Measurements from ENCODE around the gene COL23A1.

Gene COL23A1

DNA sequence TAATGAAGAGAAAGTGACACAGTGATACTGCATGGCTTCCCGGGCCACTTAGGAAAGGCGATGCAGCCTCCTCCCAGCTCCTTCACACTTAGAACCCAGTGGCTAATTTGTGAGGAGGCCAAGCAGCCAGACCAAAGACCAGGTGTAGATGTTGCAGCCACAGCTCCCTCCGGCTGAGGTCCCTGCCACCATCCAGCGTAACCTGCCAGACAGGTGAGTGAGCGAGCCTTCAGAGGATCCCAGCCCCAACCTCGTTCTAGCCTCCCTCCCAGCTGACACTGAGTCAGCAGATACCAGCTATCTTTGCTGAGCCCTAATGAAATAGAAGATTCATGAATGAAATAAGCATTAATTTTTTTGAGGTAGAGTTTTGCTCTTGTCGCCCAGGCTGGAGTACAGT is 59.7 kb downstream of the COL23A1 start:
- DNase-seq = no peak

DNA sequence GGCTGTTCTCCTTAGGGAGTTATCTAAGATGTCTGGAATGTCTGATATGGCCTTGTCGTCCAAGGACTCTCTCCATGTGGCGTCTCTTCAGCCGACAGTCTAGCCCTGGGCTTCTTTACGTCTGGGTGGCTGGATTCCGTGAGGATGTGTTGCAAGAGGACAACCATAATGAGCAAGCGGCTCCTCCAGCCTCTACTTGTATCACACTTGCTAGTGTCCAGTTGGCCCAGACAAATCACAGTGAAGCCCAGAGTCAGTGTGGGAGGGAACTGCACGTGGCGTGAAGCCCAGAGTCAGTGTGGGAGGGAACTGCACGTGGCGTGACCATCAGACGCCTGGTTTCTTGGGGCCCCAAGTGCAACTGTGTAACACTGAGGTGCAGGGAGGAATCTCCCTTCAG is 61.1 kb downstream of the COL23A1 start:
- no peak for DNase-seq

DNA sequence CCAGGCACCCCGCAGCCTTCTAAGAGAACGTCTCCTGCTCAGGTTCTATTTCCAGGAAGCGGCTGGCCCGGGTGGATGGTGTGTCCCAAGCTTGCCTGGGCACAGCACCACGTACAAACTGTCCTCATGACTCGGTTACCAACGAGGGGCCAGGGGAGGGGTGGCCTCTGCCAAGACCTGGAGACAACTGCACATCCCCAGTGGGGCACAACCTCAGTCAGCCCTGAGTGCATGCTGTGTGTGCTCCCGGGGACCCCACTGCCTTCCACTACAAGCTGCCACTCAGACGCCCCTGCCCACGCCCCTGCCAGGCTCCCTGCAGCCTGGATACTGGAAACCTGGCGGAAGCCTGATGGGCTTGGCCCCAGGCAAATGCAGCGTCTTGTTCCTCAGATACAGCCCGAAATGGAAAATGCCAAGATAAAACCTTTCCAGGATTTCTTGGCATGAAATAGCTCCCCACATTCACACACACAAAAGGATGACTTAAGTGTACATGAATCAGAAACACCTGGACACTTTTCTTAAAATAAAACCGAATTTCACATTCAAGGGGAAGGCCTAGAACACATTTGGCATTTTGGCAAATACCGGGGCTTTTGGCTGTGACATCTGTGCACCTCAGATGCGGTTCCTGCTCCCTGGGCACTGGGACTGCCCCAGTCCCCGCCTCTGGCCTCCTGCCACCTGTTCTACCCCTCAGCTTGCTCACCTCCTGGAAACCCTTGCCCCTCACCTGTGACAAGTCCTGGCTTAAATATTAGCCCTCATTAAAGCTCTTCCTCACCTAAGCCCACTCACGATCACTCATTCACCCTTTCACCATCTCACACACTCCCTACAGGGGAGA is 62.5 kb downstream of the COL23A1 start:
- no peak for DNase-seq

DNA sequence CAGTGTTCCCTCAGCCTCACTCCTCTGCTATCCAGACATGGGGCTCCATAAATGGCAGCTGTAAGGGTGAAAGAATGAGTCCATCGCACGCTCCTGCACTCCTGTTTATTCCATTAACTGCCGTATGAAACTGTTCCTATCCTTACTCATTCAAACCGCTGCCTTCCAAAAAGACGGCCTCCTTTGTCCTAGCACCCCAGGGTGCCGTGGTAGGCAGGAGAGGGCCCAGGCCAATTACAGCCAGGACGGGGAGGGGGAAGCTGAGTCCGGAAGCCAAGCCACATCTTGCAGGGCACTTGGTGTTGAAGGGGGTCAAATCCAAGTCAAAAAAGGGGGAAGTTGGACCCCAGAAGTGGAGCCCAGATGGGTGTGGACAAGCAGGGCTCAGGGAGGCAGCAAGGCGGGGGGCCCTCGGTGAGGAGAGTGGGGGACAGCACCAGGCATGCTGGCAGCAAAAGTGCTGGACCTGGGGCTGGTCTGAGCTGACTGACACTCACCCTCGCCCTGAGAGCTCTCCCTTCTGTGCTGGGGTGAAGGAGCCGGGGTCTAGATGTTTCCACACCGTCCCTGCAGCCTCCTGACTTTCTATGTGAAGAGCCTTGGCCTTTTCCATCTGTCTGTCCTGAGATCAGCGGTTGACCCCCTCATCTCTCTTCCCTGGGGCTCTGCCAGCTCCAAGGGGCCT is 63.3 kb downstream of the COL23A1 start:
- no peak for DNase-seq

DNA sequence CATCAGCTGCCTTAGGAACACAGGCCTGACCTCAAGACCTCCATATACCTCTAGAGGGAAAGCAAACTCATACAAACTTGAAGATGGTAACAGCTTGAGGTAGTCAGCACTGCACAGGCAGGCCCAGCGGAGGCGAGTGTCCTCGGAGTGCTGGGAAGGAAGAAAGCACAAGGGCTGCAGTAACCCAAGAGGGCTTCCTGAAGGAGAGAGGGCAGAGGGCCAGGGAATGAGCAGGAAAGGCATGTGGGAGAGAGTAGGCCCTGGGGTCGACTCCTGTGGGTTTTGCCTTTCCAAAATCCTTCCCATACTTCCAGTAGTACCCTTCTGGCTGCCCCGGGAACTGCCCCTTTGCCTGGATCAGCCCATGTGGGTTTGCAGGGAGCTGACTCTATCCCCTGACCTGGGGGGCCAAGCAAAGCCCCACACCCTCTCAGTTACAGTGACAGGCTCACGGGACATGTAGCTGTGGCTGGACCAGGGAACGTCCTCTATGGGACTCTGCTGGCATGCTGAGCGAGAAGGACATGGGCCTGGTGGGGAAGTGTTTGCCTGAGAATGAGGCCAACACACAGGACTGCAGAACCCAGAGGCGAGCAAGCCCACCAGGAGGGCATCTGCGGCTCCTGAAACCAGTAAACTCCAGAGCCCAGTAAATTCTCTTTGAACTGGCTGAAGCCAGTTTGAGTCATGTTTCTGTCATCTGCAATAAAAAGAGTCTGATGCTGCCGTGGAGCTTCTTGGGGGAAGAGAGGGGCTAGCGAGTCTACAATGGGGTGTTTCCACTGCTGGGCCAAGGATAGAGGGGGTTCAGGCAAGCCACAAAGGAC is 64.1 kb downstream of the COL23A1 start:
- no peak for DNase-seq

DNA sequence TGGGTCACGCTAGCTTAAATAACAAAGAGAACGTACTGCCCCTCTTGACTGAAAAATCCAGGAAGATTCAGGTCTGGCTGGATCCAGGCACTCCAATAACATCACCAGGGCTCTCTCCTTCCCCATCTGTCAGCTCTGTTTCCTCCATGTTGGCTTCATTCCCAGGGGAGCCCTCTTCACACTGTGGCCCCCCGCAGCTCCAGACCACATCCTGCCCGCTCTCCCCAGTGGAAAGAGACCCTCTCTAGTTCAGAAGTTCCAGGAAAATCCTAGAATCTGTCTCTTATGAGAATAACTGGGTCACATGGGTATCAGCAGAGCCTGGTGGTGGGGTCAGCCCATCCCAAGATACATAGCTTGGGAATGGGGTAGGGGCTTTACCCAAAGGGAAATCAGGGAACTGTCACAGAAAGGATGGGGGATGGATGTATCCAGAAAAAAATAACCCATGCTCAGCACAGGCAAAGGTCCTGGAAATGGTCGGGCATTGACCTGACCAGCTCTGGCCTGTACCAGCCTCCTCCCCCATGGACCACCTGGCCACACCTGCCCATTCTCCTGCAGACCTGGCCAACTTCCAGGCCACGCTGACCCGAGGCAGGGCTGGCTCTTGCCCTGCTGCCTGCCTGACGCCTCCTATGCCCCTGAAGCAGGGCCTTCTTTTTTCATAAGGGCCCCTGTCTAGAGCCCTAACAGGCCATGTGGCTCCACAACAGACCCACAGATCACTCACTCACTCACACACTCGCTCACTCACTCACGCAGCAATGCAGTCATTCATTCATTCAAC is 65.9 kb downstream of the COL23A1 start:
- DNase-seq = no peak

DNA sequence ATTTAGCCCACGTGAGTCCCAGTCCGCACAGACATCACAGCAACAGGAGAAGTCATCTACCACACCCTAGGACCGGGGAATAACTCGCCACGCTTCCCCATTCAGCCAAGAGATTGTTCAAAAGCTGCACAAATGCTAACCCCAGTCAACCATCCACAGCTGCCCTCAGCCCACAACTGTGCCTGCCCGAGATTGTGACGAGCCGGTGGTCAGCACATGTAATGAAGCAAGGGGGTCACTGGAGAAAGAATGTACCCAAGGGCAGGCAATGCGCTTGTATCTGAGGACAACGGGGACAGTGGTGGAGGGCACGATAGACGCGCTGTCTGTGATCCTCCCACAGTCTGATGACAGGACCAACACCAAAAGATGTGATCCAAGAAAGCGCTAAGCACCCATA is 67.8 kb downstream of the COL23A1 start:
- no peak for DNase-seq

DNA sequence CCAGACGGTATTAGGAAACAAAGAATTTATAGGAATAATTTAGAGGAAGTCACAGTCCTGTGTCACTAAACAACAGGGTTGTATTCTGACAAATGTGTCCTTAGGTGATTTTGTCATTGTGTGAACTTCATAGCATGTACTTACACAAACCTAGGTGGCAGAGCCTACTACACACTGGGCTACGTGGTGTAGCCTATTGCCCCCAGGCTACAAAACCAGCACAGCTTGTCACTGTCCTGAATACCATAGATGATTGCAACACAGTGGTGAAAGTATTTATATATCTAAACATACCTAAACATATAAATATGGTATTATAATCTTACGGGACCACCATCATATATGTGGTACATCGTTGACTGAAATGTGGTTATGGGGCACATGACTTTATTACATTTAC is 69.3 kb downstream of the COL23A1 start:
- DNase-seq = no peak

DNA sequence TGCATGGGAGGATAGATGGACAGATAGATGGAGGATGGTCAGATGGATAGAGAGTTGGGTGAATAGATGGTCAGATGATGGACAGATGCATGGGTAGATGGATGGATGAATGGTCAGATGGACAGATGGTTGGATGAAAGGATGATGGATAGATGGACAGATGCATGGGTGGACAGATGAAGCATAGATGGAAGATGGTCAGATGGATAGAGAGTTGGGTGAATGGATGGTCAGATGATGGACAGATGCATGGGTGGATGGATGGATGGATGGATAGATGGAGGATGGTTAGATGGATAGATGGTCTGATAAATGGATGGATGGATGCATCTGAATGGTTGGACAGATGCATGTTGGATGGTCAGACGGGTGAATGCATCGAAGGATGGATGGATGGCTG is 70.4 kb downstream of the COL23A1 start:
- no peak for DNase-seq

DNA sequence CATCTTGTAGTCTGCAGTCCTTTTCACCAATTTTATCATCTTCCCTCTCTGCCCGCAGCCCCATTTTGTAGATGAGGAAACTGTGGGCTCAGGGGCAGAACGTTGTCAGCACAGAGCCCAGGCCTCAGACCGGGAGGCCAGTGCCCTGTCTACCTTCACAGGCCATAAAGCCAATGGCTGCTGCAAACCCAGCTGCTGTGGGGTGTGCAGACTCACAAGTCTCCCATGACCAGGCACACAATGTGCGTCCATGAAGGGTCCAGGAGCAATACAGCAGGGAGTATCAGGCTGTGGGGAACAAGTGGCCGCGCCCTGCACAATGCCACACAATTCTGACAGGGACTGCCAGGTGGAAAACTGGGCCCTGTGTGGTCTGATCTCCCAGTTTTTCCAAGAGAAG is 71.0 kb downstream of the COL23A1 start:
- DNase-seq = no peak

DNA sequence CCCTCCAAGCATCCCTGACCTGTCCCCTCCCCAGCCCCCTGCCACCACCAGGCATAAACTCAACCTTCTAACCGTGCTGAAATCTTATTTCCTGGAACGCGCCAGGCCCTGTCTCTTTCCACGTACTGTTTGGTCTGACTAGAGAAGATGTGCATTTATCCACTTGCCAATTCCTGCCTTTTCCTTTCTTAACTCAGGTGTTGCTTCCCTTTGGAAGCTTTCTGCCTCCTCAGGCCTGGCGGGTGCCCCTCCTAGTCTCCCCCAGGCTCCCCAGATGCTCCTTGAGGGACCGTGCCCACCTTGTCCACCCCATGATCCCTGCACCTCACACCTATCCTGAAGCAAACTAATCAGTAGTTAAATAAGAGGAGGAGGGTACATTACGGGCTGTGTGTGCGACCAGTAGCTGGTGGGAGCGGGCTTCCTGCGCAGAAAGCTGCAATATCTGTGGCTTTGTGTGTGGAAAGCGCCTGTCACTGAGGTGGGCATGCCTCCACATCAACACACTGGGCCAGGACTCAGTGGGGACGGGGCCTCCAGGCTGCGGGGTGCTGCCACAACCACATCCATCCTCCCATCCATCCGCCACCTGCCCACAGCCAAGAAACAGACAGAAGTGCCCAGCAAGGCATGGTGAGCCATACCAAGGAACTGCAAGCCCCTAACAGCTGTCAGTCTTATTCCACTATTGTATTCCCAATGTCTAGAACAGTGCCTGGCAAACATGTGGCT is 73.5 kb downstream of the COL23A1 start:
- no peak for DNase-seq

DNA sequence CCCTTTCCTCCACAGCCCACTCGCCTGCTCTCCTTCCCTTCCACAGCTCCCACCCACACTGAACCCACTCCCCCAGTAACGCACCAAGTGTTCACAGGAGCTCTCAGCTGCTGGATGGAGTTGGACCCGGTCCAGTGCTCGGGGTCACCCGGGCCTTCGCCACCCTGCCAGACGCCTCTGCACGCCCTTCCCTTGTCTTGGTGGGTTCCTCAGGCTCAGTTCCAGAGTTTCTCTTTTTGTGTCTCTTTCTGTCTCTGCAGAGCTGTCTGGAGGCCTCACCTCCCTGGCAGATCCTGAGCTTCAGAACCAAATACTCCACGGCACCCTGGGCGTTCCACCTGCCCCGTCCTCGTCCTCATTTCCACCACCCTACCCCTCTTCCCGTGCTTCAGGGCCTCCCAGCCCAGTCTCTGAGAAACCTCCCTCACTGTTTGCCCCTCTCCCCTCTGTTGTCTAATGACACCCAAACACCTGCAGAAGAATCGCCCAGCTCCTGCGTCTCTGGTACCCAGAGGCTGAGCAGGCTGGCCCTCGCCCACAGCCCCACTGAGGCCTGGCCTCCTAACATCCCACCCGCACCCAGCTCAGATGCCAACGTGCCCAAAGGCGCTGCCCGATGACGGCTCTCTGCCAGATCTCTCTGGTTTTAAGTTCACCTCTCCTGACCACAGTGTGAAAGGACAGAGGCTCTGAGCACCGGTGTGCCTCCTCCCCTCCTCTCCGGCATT is 74.3 kb downstream of the COL23A1 start:
- DNase-seq = no peak

DNA sequence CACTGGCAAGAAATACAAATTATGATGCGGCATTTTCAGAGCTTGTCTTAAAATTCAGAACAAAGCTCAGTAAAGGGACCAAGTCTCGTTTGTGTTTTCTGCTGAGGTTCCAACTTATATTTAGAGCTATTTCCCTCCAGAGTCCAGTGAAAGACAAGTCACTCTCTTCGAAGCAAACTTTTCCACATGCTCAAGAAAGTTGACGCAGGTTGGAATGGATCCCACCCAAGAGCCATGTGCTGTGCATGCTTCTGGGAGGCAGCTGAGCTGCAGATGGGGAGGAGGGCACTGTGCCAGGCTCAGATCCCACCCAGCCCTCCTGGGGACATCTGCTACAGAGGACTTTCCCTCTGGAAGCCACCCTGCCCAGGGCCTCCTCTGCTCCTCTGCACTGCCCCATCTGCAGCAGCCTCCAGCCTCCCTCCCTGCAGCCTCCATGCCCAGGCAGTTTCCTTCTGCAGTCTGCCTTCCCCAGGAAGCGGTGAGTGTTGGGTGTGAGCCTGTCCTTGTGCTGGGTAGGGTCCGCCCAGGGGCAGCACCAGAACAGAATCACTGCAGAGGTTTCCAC is 75.3 kb downstream of the COL23A1 start:
- no peak for DNase-seq

DNA sequence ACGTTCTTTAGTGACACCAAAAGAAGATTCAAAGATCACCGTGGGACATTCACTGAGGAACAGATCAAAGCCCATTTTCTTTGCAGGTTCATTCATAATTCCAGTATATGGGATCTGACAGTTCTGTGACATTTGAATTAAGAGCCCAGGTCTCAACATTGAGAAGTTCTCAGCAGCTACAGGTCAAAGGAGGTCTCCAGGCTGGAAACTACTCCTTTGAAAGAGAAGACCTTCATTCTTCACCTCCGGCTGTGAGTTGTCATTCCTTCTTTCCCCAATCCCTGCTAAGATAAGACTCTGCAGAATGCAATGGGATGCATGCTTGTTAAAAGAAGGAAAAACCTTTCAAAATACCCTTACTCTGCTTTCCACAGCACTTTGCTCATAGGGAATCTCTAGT is 79.0 kb downstream of the COL23A1 start:
- DNase-seq = no peak

DNA sequence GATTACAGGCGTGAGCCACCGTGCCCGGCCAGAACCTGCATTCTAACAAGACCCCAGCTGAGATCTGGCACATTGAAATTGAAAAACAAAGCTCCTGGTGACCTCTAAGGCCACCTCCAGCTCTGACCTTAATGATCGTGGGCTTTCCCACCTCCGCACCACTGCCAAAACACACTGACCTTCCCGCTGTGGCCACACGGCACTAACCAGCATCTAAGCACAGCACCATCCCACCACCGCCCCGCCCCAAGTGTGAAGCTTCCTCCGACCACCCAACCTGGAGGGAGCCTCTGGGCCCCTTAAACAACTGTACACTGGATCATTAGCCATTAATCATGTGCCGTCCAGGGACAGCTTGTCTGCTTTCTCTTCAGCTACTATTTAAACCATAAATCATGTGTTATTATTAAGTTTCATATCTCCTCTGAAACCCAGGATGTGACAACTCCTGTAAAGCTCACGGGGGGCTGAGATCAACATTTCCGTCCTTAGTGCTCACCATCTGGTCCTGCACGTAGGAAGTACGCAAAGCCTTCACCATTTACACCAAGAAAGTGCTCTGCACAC is 80.6 kb downstream of the COL23A1 start:
- DNase-seq = no peak

DNA sequence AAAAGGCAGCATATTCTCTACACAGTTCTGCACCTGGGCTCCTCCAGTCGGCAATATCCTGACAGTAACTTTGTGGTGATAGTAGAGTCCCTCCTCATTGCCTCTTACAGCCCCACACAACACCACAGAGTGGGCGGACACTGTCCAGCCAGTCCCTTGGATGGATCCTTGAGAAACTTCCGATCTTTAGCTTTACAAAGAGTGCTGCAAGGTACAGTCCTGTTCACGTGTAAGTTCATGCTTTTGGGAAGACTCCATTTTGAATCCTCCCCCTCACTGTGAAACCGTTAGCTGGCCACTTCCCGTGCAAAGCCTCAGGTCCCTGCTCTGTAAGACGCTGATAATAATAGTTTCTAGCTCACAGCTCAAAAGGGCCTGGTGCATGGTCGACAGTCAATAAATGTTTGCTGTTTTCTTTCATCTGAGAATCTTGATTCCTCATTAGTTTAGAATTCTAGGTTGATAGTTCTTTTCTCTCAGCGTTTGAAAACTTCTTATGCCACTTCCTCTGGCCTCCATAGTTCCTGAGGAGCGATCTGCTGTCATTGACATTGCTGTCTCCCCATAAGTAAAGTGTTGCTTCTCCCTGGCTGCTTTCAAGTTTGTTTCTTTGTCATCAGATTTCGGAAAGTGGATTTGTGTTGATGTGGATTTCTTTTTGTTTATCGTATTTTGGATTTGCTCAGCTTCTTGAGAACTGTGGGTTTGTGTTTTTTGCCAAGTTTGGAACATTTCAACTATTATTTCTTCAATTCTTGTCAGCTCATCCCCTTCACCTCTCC is 82.9 kb downstream of the COL23A1 start:
- DNase-seq = no peak

DNA sequence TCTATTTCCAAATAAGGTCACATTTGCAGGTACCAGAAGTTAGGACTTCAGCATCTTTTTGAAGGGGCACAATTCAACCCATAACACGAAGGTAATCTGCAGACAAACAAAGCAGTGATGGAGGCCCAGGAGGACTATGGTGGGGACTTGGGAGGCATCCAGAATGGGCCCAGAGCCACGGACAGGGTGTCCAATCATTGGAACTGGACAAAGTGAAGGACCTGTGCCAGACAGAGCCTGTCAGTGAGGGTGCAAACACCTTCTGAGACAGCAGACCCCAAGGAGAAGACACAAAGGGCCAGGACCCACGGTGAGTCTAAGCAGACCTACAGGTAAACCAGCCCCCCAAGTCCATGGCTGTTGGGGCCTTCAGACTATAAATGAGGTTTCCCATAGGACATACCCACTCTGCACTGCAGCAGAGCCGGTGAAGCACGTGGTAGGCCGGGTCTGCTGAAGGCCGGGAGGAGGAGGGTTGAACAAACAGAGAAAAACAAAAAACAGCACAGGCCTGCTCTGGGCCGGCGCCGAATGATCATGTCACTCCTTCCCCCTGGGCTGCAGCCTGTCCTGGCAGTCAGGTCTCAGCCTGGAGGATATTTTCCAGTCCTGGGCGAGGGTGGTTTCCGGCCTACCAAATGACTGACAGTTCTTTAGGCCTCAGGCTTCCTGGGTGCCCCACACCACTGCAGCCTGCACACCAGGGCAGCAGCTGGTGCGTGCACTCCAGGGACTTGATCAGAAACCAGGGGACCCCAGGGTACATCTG is 84.4 kb downstream of the COL23A1 start:
- DNase-seq = no peak

DNA sequence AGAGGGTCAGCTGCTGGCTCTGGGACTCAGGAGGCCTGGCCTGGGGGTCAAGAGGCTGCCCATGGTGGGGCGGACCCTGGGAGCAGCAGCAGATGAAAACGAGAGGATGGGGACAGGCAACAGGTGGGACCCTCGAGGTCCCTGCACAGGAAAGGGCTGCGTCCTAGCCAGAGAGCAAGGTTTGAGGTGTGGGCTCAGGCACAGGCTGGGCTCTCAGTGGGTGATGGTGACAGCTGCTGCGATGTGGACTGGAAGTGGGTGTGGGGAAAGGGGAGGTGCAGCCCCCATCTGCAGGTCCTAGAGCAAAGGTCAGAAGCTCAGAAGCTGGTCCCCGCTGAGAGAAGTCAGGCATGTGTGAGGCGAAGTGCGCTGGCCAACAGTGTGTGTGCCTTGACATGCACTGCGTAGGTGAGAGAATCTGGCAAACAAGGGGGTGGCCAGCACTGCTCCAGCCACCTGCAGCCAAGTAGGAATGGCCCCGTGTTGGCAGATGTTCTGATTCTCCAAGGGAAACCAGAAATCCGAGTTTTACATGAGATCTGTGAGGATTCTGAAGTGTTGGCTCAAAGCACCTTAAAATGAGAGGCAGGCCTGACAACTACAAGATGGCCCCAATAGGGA is 85.7 kb downstream of the COL23A1 start:
- DNase-seq = no peak
